ENCODE results near the gene CGB2. TPM values are rescaled to one million over a fixed set of nuclear protein-coding genes. Genes with fewer than 3 reads are reported as not detected.
"Not testable (repeated sequence)": the region's sequence is repeated elsewhere in the genome, so short reads cannot be mapped to it uniquely, and the experiment has no call there.

CGB2 gene
- total RNA-seq: 1.9 and 5.1 TPM in 2 replicates

- not testable (repeated sequence) for DNase-seq (ENCODE audit: low read depth); H3K27me3 ChIP-seq (ENCODE audit: control insufficient read depth, insufficient read depth, low read length); H3K36me3 ChIP-seq (ENCODE audit: control insufficient read depth, insufficient read depth, low read length); H3K4me3 ChIP-seq (ENCODE audit: low read depth, low read length)
- peak; percentile 43 for TF ChIP-seq CTCF (IDR thresholded peaks at IDR 0.05; ENCODE audit: insufficient read depth, low read length, poor library complexity, severe bottlenecking)
Observed at GRCh38 chr19:49031642-49032301, at the start of gene CGB2. Gene CGB2, plus strand, starts transcription at chr19:49031890. Its CDS starts 206 bp downstream, at chr19:49032096.

DNA sequence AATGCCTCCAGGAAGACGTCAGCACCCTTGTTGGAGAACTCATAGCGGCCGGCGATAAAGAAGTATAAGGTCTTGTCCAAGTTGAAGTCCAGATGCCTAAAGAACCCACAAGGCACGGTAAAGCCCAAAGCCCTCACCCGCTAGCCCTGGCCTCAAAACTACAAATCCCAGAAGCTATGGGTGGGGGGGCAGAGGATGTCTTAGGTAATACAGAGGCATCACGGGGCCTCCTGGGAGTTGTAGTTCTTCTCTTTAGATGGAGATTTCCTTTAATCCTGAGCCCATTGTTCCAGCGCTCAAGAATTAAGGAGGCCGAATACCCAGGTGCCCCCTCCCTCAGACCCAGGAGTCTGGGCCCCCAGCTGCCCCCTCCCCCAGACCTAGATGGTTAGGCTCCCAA, 49.4 kb upstream of the CGB2 start:
- TF ChIP-seq CTCF (IDR thresholded peaks at IDR 0.05; ENCODE audit: insufficient read depth, low read length, poor library complexity, severe bottlenecking): no peak
- no peaks in the 10 kb centered on the region for H3K27me3 ChIP-seq (ENCODE audit: control insufficient read depth, insufficient read depth, low read length)
- no peak overlapping the region for H3K4me3 ChIP-seq (ENCODE audit: low read depth, low read length)
- peaks cover 3% of the 10 kb centered on the region for H3K36me3 ChIP-seq (ENCODE audit: control insufficient read depth, insufficient read depth, low read length)
- DNase-seq (ENCODE audit: low read depth): no peak

DNA sequence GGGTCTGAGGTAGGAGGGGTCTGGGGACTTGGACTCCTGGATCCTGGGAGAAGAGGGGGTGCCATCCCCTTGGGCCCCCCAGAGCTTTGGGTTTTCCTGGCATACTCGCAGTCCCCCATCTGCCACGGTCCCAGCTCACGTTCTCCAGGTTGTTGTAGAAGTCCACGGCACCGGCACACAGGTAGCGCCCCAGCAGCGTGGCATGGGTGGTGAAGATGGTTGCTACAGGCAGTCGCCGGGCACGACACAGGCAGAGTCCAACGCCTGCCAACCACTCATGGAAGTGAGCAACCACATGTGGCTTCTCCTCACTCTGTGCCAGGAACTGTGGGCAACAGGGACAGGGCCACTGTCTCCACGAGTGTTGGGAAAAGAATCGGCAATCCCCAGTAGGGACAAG, 46.0 kb upstream of the CGB2 start:
- H3K27me3 ChIP-seq (ENCODE audit: control insufficient read depth, insufficient read depth, low read length): no peaks in the 10 kb centered on the region
- H3K36me3 ChIP-seq (ENCODE audit: control insufficient read depth, insufficient read depth, low read length): peaks cover 1% of the 10 kb centered on the region
- no peak overlapping the region for H3K4me3 ChIP-seq (ENCODE audit: low read depth, low read length)
- DNase-seq (ENCODE audit: low read depth): no peak
- no peak for TF ChIP-seq CTCF (IDR thresholded peaks at IDR 0.05; ENCODE audit: insufficient read depth, low read length, poor library complexity, severe bottlenecking)

DNA sequence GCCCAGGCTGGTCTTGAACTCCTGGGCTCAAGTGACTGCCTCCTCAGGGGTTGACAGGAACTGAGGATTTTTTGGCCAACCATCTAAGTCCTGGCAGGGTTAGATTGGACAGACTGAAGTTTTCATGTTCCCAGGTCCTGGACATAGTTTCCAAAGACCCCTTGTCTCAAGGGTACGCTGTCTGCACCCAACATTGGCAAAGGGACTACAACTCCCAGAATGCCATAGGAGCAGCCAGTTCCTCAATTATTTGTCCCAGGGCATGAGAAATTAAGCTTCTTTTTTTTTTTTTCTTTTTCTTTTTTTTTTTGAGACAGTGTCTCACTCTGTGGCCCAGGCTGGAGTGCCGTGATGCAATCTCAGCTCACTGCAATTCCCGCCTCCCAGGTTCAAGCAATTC, 45.5 kb upstream of the CGB2 start:
- no peak for DNase-seq (ENCODE audit: low read depth)
- Histone ChIP-seq H3K4me3 (ENCODE audit: low read depth, low read length) (no peak overlapping the region), H3K27me3 (ENCODE audit: control insufficient read depth, insufficient read depth, low read length) (no peaks in the 10 kb centered on the region), H3K36me3 (ENCODE audit: control insufficient read depth, insufficient read depth, low read length) (peaks cover 1% of the 10 kb centered on the region)
- no peak for TF ChIP-seq CTCF (IDR thresholded peaks at IDR 0.05; ENCODE audit: insufficient read depth, low read length, poor library complexity, severe bottlenecking)

- no peak for TF ChIP-seq CTCF (IDR thresholded peaks at IDR 0.05; ENCODE audit: insufficient read depth, low read length, poor library complexity, severe bottlenecking)
- H3K4me3 ChIP-seq (ENCODE audit: low read depth, low read length): no peak overlapping the region
Observed at GRCh38 chr19:48987323-48987722, 44.4 kb upstream of the CGB2 start.

GRCh38 chr19:48988286-48988685, 43.4 kb upstream of the CGB2 start:
- Histone ChIP-seq H3K27me3 (ENCODE audit: control insufficient read depth, insufficient read depth, low read length) (no peaks in the 10 kb centered on the region), H3K4me3 (ENCODE audit: low read depth, low read length) (no peak overlapping the region), H3K36me3 (ENCODE audit: control insufficient read depth, insufficient read depth, low read length) (no peaks in the 10 kb centered on the region)
- DNase-seq (ENCODE audit: low read depth): no peak
- no peak for TF ChIP-seq CTCF (IDR thresholded peaks at IDR 0.05; ENCODE audit: insufficient read depth, low read length, poor library complexity, severe bottlenecking)

More at GRCh38 chr19:48987323-48987722, 44.4 kb upstream of the CGB2 start:
- Histone ChIP-seq H3K36me3 (ENCODE audit: control insufficient read depth, insufficient read depth, low read length) (peaks cover 1% of the 10 kb centered on the region), H3K27me3 (ENCODE audit: control insufficient read depth, insufficient read depth, low read length) (no peaks in the 10 kb centered on the region)
- no peak for DNase-seq (ENCODE audit: low read depth)

All from kidney epithelial cell (primary cell).